Measurements from ENCODE around the gene ZNF407. TPM values are rescaled to one million over a fixed set of nuclear protein-coding genes. Genes with fewer than 3 reads are reported as not detected.
A peak's percentile ranks its signal among the peaks of the same experiment; 100 is the strongest.

ZNF407 gene
- total and polyA plus RNA-seq, 2 of the 13 experiments (the other 11 are each of a cell fraction or from before 2014, with no cell fraction given): 2.3 to 8.7 TPM

DNA sequence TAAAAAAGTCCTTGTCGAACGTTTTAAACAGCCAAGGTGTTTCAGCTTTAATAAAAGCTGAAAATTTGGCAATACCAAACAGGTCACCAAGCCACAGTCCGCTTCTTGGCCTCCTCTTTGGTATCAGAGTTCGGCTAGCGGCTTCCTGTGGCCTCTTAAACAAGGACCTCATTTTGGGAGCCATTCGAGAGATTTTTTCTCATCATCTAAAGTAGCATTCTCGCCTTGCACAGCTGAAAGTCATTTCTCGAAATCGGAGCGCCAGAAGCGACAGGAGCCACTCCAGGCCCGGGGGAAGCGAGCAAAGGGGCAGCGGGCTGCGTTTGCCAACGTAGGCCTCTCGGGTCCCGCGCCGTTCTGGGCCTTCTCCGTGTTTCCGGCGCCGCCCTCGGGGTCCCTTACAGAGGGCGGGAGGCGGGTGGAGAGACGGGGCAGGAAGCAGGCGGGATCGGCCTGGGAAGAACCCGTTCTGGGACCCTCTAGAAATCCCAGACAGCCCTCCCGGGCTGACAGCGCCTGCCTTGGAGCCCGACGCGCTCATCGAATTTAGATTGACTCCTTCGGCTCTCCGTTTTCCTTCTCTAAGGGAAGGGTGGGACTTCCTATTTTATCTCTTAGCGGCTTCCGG is 522 bp upstream of the ZNF407 start (continued):
- TF ChIP-seq EP300 (IDR thresholded peaks at IDR 0.05; ENCODE audit: low read depth in 2 of 2, low read length in 2 of 2) (no peak), EP300 (CRISPR knock-in tag; IDR thresholded peaks at IDR 0.05; ENCODE audit: borderline replicate concordance) (no peak), ZNF558 (CRISPR knock-in tag; IDR thresholded peaks at IDR 0.05; ENCODE audit: borderline replicate concordance) (peak; percentile 62; the same call in 1 of the 2 replicates), ZMAT3 (CRISPR knock-in tag; conservative IDR thresholded peaks at IDR 0.05) (peak; percentile 70), PRDM15 (CRISPR knock-in tag; IDR thresholded peaks at IDR 0.05) (0 out of 2 replicates have a peak, but pooled peaks have one; percentile 18), AGO2 (optimal IDR thresholded peaks at IDR 0.05; ENCODE audit: low read depth, low read length) (peak; percentile 85), CBFB (CRISPR knock-in tag; IDR thresholded peaks at IDR 0.05) (no peak), ZNF7 (CRISPR knock-in tag; IDR thresholded peaks at IDR 0.05) (no peak), HMGA1 (CRISPR knock-in tag; conservative IDR thresholded peaks at IDR 0.05) (no peak), ZNF496 (CRISPR knock-in tag; IDR thresholded peaks at IDR 0.05; ENCODE audit: insufficient replicate concordance) (no peak), GMEB2 (CRISPR knock-in tag; IDR thresholded peaks at IDR 0.05; ENCODE audit: low read depth) (no peak), FOXA3 (CRISPR knock-in tag; IDR thresholded peaks at IDR 0.05) (no peak), TCF7L2 (IDR thresholded peaks at IDR 0.05; ENCODE audit: low read depth, low read length) (no peak)
- TF ChIP-seq, protein P1, sequence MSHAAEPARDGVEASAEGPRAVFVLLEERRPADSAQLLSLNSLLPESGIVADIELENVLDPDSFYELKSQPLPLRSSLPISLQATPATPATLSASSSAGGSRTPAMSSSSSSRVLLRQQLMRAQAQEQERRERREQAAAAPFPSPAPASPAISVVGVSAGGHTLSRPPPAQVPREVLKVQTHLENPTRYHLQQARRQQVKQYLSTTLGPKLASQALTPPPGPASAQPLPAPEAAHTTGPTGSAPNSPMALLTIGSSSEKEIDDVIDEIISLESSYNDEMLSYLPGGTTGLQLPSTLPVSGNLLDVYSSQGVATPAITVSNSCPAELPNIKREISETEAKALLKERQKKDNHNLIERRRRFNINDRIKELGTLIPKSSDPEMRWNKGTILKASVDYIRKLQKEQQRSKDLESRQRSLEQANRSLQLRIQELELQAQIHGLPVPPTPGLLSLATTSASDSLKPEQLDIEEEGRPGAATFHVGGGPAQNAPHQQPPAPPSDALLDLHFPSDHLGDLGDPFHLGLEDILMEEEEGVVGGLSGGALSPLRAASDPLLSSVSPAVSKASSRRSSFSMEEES (CRISPR knock-in tag; IDR thresholded peaks at IDR 0.05): peak; percentile 14; the same call in 1 of the 2 replicates
- TF ChIP-seq, protein P2, sequence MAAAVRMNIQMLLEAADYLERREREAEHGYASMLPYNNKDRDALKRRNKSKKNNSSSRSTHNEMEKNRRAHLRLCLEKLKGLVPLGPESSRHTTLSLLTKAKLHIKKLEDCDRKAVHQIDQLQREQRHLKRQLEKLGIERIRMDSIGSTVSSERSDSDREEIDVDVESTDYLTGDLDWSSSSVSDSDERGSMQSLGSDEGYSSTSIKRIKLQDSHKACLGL (CRISPR knock-in tag; IDR thresholded peaks at IDR 0.05): peak; percentile 64; the same call in 1 of the 2 replicates
- TF ChIP-seq, protein P3, sequence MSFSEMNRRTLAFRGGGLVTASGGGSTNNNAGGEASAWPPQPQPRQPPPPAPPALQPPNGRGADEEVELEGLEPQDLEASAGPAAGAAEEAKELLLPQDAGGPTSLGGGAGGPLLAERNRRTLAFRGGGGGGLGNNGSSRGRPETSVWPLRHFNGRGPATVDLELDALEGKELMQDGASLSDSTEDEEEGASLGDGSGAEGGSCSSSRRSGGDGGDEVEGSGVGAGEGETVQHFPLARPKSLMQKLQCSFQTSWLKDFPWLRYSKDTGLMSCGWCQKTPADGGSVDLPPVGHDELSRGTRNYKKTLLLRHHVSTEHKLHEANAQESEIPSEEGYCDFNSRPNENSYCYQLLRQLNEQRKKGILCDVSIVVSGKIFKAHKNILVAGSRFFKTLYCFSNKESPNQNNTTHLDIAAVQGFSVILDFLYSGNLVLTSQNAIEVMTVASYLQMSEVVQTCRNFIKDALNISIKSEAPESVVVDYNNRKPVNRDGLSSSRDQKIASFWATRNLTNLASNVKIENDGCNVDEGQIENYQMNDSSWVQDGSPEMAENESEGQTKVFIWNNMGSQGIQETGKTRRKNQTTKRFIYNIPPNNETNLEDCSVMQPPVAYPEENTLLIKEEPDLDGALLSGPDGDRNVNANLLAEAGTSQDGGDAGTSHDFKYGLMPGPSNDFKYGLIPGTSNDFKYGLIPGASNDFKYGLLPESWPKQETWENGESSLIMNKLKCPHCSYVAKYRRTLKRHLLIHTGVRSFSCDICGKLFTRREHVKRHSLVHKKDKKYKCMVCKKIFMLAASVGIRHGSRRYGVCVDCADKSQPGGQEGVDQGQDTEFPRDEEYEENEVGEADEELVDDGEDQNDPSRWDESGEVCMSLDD (CRISPR knock-in tag; IDR thresholded peaks at IDR 0.05; ENCODE audit: borderline replicate concordance): no peak; the same call in 1 of the 2 replicates
- TF ChIP-seq, protein P4, sequence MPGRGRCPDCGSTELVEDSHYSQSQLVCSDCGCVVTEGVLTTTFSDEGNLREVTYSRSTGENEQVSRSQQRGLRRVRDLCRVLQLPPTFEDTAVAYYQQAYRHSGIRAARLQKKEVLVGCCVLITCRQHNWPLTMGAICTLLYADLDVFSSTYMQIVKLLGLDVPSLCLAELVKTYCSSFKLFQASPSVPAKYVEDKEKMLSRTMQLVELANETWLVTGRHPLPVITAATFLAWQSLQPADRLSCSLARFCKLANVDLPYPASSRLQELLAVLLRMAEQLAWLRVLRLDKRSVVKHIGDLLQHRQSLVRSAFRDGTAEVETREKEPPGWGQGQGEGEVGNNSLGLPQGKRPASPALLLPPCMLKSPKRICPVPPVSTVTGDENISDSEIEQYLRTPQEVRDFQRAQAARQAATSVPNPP (CRISPR knock-in tag; IDR thresholded peaks at IDR 0.05): peak; percentile 47; the same call in 1 of the 2 replicates
